HG03460 (cell line): ENCODE data around the gene PRDM15.

Experiments used
- ATAC-seq: cut with Tn5 transposase; IDR thresholded peaks from one replicate; pipeline ENCODE4 v1.9.1; 2021; ENCODE audit not compliant: unreplicated experiment

Gene PRDM15

DNA sequence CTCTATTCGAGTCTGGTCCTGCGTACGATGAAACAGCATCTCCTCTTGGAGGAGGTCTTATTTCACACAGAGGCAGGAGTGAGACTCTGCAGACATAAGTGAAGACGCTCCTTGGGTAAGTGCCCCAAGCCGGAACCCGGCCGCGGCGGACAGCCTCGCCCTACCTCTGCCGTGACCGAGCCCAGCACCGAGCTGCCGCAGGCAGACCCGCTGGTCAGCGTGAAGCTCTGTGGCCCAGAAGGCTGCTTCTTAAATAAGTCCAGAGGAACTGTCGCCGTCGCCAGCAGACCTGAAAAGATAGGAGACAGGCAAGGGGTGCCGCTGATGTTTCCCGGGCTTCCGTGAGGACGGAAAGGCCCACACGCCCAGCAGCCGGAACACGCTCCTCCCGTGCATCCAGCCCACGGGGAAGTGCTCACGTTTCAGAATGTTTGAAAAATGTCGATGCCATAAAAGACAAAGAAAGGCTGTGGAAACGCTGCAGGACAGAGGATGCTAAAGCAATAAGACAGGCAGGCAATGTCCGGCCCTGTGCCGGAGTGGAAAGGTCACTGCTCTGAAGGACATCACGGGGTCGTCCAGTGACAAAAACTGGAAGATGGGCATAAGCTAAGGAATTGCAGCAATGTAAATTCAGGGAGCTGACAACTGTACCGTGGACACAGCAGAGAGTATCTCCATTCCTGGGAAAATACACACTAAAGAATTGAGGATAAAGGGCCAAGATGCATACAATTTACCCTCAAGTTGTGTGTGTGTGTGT, 28.5 kb upstream of the PRDM15 start:
- ATAC-seq: no peak

DNA sequence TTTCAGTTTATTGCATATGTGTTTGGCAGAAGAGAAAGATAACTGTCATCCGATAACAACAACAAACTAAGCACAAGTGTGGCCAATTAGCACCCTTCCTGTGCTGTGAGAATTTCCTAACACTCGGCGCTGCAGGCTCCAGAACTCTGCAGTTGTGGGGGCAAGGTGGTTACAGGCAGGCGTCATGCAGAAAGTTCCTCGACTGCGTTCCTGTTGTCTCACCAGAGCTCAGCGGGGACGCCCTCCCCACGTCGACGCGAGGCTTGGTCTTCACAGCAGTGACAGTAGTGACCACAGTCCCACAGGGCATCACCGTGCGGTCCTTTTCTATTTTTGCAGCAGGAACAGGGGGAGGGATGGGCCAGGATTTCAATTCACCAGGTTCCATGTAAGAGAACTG, 27.6 kb upstream of the PRDM15 start:
- ATAC-seq: no peak

DNA sequence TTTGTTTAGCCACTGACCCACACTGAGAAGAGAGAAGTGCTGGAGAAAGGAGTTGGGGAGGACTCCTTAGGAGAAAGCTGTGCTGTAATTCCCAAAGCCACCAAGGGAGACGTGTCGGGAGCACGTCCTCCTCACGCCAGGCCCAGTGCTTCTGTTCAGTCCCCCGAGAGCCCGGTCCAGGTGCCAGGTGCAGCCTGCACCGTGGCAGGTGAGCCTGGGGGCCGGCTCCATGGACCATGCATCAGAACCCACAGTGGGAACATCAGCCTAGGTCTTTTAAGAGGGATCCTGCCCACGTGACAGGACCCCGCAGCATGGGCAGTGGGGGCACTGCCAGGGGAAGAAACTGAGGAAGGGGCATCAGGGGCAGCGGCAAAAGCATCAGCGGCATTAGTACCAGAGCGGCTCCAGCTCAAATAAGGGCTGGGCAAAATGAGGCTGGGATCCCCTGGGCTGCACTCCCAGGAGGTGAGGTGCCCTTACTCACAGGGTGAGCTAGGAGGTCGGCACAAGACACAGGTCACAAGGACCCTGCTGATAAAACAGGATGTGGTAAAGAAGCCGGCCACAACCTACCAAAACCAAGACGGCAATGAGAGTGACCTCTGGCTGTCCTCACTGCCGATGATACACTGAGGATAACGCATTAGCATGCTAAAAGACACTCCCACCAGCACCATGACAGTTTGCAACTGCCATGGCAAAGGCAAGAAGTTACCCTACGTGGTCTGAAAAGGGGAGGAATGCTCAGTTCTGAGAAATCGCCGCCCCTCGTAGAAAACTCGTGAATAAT, 24.6 kb upstream of the PRDM15 start:
- ATAC-seq: no peak

DNA sequence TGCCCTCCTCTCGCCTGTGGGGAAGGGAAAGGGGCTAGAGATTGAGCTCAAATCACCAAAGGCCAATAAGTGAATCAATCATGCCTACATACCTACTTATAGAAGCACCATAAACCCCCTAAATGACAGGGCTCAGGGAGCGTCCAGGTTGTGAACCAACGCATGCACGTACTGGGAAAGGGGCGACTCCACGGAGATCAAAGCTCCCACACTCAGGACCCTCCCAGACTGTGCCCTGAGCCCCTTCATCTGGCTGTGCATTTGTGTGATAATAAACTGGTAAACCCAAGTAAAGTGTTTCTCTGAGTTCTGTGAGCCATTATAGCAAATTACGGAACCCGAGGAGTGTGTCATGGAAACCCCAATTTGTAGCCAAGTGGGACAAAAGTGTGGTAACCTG, 23.8 kb upstream of the PRDM15 start:
- ATAC-seq: no peak

DNA sequence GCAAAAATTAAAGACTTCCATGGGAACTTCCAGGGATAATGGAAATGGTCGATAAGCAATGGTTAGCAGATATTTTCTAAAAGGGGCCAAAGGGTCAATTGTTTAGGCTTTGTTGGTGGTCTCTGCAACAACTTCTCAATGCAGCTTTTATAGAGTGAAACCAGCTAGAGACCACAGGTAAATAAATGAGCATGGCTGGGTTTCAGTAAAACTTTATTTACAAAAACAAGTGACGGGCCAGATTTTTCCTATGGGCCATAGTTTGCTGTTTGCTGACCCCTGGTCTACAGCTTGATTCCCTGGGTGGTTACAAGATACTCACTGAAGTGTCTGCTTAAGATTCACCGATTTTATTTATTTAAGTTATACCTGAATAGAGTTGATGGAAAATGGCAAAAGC, 22.6 kb upstream of the PRDM15 start:
- no peak for ATAC-seq

DNA sequence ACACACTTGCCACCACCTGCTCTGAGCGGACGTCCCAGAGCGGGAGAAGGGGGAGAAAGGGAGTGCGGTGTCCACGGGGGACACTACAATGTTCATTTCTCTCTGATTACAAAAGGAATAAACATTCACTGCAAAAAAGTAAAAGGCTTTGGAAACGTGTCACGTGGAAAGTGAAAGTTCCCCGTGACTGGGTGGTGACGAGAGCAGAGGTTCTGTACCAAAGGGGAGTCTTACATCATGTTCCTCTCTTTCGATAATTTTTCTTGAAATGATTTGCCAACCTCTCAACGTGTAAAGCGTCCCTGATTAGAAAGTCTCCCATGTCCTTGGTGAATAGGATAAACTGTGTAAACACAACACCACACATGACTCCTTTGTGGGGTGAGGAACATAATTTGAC, 22.0 kb upstream of the PRDM15 start:
- ATAC-seq: no peak

DNA sequence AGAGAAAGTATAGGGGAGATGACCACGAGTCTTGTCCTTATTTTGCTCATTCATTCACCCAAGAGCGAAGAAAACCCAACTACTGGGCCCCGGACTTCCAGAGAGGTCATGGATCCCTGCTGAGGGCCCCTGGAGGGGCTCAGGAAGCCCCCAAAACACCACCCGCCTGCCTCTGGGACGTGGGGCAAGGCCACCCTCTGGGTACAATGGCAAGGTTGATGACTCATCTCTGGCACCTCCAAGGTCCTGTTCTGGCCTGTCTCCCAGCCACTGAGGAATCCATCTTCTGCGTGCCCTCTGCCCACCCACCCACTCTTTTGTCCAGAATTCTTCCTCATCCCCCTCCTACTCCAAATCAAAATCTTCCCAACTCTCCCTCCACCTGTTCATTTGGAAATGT, 21.3 kb upstream of the PRDM15 start:
- no peak for ATAC-seq

DNA sequence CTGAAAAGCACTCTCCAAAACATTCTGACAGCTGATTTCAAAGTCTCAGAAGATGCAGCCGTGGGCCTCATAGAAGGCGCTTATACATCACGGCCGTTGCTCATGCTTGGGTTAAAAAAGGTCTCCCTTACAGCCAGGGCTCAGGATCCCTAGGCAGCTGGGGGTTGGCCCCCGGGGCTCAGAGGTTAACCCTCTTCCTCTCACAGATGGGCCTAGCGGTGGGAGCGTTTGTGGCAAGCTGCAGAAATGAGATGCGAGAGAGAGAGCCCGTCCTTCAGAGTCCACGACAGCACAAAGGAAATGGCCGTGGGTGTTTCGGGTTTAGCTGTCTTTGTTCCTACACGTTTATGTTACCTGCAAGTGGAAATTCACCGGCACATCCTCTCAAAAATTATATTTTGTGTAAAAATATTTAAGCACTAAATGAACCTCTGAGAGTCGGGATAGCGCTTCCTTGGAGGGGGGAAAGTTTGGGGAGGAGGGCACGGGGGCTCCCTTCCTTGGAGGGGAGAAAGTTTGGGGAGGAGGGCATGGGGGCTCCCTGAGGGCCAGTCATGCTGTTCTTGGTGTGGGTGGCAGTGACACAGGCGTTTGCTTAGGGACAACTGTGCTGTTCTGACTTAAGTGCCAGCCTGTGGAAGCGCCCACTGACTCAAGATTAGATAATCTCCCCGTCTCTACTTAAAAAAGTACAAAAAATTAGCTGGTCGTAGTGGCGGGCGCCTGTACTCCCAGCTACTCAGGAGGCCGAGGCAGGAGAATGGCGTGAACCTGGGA, 20.5 kb upstream of the PRDM15 start:
- no peak for ATAC-seq

DNA sequence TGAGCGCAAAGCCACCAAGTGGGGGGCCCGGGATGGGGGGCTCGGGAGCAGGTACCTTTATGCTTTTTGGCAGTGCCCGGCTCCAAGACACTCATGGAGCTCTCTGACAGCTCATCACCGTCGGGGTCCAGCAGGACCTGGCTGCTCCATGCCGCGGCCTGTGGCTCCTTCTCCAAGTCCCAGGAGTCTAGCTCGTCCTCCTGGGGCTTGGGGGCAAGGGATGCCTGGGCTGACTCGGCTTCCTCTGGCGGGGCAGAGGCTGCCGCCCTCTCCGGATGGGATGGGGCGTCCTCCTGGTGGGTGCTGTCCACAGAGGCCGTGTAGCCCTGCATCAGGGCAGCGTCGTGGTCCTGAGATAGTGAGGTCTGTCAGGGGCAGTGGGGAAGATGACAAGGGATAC, 19.9 kb upstream of the PRDM15 start:
- no peak for ATAC-seq

DNA sequence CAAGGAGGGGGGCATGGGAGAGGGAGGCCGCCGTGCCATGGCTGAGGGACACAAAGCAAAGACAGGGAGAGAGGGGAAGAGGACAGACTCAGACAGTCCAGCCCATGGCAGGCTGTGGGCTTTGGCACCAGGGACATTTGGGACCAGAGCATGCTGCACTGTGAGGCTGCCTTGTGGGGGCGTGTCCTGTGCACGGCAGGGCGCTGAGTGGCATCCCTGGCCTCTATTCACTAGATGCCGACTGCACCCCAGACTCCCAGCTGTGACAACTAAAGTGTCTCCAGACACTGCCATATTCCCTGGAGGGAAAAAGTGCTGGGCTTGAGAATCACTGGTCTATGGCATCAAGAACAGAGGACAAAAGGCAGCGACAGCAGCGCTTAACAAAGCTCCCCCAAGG, 18.6 kb upstream of the PRDM15 start:
- ATAC-seq: no peak

DNA sequence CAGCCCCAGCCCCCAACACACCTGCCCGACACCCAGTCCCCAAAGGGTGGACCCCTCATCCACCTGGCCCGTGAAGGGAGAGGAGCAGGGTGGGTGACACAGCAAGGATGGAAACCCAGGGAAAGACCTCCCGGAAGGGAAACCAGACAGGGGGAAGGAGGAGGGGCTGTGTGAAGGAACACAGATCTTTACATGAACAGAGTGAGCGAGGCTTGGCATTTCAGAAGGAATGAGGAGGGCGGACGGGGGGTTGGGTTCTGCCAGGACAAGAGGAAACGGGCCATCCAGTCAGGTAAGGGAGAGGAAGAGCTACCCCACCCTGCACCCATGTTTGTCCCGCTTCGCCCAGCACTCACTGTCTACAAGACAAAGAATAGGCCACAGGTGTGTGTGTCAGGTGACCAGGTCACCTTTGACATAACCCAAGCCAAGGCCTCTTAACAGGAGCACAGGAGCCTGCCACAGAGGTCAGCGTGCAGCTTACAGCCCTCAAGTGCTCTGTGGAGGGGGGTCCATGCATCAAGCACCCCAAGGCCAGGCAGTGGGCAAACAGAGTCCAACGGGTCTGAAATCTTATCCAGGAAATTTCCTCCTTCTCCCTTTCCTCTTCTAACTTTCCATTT, 18.0 kb upstream of the PRDM15 start:
- no peak for ATAC-seq

DNA sequence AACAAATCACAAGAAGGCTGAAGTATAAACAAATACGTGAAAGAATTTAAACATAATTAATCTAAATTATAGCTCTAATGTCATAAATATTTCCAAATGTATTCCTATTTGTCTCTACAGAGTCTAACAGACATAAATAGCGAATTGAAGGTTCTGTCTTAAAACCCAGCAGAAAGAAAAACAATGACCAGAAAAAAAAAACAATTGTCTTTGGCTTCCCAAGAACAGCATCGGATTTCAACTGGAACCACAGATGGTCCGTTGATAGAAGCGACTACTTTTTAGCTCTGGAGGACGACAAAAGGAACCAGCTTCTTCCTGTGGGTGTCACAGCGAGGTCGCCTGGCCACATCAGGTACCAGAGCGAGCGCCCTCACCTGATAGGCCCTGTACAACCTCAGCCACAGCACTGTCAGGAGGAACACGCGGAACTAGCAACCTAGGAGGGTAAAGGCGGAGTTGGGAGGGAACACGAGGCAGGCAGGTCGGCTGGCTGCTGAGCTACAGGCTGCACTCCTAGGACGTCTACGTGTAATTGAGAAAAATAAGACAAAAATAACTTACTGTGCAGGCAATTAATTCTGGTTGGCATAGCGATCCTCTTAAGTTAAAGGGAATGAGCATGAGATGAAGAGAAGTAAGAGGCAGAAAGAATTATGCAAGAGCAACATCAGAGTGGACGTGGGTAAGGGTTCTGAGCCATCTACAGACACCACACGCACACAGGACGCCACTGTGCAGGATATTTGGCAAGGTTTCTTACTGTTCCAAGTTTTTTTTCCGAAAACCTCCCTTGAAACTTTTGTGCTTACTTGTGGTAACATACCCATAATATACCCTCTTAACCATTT, 16.7 kb upstream of the PRDM15 start:
- ATAC-seq: no peak

DNA sequence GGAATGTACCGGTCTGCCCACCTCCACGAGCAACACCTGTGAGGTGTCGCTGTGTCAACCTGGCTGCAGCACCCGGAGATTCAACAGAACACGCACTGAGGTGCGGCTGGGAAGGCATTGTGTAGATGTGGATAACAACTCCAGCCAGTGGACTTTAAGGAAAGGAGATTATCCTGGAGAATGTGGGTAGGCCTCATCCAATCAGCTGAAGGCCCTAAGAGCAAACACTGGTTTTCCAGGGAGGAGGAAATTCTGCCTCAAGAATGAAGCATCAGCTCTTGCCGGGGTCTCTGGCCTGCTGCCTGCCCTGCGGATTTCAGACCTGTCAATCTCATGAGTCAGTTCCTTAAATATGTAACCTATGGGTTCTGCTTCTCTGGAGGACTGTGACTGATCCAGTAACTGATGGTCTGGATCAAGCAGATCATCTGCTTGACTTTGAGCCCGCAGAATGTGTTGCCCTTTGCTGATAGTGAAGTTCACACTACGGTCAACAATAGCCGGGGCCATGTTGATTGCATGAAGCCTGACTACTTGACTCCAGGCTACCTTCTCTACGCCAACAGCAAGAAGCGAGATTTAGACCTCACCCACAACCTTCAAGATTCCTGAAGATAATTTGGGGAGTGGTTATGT, 15.9 kb upstream of the PRDM15 start:
- ATAC-seq: no peak

DNA sequence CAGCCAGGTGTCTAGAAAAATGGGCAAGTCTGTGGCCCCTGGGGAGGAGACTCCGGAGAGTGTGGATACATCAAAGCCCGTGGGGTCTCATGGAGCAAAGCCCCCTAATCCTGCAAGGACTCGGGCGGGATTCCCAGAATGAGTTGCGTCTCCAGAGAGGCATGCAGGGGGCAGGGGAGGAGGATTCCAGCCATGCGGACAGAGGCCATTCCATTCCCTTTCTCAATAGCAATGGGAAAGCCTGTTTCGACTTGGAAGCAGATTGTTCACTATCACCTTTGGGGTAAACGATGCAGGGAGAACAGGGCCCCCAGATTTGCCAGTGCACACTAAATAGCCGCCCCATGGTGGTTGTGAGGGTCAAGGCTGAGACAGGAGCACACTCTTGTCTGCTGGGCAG, 15.4 kb upstream of the PRDM15 start:
- ATAC-seq: no peak

DNA sequence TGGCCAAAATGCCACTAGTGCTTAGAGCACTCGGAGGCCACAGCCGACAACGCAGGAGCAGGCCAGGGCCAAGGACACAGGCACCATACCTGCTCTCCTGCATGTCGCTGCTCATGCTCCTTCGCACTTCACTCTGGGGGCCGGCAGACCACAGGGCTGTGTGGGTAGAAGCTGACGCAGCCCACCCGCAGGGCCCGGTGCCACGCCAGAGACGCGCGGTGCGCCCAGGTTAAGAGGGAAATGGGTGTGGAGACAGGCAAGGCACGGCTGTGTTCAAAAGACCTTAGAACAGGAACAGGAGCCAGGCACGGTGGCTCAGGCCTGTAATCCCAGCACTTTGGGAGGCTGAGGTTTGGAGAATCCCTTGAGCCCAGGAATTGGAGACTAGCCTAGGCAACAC, 13.6 kb upstream of the PRDM15 start:
- ATAC-seq: no peak

DNA sequence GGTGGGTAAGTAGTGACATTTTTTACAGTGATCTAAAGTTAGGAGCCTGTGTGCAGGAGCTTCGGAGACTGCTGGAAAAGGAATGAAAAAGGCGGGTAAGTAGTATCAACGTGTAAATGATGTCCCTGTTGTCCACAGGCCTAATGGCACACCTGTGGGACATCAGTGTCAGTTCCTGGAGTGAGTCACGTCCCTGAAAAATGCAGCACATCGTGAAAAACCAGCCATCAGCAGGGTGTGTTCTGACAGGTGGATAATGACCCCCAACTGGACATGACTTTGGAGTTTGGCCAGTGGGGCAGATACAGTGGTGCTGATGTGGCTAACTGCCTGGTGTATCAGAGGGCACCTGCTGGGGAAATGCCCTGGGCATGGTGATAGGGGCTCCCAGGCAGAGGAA, 12.0 kb upstream of the PRDM15 start:
- ATAC-seq: no peak

DNA sequence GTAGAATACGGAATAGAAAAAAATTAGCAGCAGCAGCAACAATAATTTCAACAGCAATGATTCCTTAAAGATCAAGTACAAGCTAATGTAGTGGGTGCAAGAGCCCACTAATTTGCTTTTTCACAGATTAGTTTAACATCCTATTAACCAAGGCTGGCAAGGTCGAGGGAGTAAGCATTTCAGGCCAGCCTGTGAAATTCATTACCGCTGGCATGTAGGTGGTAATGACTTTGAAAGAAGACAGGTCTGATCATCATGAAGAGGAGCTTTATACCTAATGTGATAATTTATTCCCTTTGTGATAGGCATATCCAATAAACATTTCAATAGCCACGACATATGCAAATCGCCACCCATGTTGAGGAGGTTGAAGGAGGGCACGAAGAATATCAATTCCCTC, 11.2 kb upstream of the PRDM15 start:
- no peak for ATAC-seq

DNA sequence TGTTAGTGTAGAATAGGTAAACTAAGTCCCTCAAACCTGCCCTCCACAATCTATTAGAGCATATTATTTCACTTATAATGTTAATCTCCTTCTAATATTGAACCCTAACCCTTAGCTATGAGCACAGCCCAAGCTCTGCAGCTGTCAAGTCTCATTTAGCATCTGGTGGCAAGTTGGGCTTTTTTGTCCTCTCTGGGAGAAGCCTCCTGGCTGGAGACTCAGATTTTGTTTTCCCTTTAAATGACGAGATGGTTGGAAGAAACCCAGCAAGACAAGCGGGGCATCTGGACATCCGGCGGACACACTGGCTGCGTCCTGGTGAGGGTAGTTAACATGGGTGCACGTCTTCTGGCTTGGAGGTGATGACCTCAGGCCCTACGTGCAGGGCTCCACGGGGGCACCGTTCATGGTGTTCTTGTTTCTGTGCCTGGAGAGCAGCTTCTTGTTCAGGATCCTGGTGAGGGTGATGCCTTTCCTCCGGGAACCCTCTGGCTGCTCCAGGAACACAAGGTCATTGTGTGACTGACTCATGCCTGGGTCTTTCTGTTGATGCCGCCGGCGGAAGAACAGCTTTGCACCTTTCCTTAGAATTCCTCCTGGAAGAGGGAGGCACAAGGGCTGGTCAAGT, 9.7 kb upstream of the PRDM15 start:
- ATAC-seq: no peak

DNA sequence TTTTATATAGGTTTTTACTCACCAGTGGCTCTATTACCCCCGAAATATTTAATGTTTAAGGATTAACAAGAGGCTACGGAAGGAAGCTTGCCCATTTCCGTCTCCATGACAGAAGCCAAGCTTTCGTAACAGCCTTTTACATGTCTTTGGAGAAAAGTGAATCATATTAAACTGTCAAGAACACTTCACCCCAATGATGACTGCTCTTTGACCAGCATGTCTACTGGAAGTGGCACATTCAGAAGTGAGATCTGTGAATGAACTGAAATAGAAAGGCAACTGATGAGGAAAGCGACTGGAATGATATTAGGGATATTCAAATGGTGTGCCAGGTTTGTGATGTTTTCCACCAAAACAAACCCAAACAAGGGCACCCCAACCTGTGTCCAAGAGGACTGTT, 8.5 kb upstream of the PRDM15 start:
- no peak for ATAC-seq

DNA sequence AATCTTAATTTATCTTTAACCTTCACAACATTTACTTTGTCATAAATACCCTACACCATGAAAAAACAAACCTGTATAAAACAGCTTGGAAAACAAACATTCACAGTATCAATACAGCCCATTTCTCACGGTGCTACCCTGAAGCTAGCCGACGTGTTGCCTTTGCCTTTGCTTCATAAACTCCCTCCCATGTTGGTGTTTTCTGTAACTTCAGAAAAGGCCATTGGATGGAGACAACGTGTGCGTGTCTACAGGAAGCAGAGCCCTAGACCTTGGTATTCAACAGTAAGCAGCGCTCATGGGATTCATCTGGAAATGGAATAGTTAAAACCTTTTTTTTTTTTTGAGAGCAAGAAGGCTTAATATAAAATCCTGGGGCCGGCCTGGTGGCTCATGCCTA, 7.2 kb upstream of the PRDM15 start:
- ATAC-seq: no peak
